Stimulated activated CD8-positive, alpha-beta memory T cell treated with anti-CD3 and anti-CD28 coated beads, Interleukin-12 subunit alpha, Interleukin-12 subunit beta, amount 100 ng/mL, for 24 hours (primary cell): Measurements from ENCODE around the gene DIRAS1.
"Not testable (repeated sequence)": the region's sequence is repeated elsewhere in the genome, so short reads cannot be mapped to it uniquely, and the experiment has no call there.

ENCODE experiments used
- DNase-seq: peaks from one replicate; pipeline ENCODE4 v3.0.0-alpha.2; 2020; ENCODE audit errors: extremely low read depth

Gene DIRAS1

DNA sequence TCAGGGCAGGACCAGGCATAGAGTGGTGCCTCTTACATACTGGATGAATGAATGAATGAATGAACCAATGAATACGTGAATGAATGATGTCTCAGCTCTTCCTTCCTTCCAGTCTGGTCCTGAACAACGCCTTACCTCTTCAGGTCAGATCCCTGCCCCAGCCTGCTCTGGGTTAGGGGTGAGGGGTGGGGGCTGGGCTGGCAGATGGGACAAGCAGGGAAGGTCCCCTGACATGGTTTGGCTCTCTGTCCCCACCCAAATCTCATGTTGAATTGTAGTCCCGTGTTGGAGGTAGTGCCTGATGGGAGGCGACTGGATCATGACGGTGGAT lies 9.3 kb downstream of the DIRAS1 start:
- no peak for DNase-seq

DNA sequence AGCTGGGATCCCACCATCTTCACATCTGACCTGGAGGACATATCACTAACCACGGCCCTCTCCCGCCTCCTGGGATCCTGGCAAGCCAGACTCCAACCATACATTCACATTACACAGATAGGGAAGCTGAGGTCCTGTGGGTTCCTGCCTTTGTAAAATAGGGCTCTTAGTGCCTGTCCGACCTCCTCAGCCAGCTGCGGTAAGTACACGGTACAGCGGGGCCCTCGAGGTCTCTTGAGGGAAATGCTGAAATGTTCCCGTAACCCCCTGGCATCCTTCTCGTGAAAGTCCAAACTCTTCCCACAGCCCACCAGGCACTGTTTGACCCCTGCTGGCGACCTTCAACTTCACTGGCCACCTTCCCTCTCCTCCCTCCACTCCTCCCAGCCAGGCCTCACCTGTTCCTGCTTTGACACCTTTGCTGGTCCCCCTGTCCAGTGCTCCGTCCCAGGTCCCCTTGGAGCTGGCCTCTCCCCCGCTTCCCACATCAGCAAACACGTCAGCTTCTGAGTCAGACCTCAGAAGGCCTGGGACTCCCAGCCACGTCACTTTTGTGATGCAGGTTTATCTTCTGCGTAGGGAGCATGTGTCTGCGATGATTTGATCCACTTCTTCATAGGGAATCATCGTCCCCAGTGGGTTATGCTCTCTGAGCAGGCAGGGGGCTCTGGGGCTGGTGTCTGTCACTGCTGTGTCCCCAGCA lies 9.8 kb downstream of the DIRAS1 start:
- no peak for DNase-seq

DNA sequence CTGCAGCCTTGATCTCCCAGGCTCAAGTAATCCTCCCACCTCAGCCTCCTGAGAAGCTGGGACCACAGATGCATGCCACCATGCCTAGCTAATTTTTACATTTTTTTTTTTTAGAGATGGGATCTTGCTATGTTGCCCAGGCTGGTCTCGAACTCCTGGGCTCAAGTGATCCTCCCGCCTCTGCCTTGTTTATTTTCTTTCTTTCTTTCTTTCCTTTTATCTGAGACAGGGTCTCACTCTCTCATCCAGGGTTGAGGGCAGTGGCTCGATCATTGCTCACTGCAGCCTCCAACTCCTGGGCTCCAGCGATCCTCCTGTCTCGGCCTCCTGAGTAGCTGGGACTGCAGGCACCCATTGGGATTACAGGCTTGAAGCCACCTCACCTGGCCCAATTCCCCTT lies 14.9 kb downstream of the DIRAS1 start:
- no peak for DNase-seq

DNA sequence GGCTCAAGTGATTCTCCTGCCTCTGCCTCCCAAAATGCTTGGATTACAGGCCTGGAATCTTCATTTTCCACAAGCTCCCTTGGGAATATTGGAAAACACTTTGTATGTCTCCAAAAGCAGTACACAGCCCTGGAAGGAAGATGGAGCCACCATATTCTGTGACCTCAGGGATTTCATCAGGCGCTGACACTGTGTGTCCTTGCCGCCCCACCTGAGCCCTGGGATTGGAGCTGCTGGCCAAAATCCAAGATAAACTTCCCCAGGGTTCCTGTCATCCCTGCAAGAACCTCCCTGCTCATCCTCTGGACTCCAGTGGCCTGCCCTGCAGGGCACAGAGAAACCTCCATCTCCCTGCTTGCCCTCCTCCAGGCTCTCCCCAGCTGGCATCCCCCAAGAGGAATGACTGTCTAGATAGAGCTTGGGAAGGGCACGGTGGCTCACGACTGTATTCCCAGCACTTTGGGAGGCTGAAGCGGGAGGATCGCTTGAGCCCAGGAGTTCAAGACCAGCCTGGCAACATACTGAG lies 17.4 kb downstream of the DIRAS1 start:
- no peak for DNase-seq

DNA sequence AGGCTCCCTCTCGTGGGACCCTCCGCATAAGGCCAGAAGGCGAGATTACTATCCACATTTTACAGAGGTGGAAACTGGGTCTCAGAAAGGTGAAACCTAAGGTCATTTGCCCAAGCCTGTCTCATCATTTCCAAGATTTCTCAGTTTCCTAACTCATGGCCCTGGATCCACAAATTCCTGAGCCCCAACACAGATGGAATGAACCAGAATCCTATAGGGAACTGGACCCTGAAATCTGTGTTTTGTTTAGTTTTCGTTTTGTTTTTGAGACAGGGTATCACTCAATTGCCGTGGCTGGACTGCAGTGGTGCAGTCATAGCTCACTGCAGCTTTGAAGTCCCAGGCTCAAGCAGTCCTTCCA lies 18.1 kb downstream of the DIRAS1 start:
- DNase-seq: no peak

DNA sequence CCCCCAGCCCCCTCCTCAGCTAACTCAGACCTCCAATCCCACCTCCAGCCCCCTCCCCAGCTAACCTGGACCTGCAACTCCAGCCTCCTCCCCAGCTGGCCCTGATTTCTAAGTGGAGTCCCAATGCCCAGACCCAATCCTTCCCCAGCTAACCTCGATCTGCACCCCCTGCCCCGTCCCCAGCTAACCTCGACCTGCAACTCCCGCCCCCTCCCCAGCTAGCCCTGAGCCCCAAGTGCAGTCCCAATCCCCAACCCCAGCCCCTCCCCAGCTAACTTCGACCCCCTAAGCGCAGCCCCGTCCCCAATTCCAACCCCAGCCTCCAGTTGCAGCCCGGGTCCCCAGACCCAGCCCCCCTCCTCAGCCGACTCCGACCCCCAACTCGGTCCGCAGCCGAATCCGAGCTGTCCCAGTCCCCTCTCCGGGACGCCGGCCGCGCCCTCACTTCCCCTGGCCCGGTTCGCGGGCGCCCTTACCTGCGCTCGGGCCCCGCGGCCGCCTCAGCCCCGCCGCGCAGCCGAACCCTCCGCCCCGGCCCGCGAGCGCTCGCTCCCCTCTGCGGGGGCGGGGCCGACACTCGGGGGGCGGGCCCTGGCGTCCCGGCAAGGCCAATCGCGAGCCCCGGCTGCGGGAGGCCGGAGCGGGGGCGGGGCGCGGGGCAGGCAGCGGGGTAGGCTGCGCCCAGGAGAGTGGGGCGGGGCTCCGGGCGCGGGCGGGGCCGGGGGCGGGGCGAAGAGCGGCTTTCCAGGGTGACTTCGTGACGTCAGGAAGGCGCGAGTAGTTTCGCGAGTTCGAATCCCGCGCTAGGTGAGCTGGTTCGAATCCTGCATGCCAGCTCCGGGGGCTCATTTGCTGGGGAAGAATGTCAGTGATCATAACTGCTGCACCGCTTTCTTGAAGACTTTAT lies 18.7 kb downstream of the DIRAS1 start, which contains the start of gene GNG7:
Gene GNG7 (minus strand): TSS at position 525 of the 907 bp plus-strand sequence. CDS start 182,006 bp downstream, outside the sequence.
- peak; percentile 86 for DNase-seq

DNA sequence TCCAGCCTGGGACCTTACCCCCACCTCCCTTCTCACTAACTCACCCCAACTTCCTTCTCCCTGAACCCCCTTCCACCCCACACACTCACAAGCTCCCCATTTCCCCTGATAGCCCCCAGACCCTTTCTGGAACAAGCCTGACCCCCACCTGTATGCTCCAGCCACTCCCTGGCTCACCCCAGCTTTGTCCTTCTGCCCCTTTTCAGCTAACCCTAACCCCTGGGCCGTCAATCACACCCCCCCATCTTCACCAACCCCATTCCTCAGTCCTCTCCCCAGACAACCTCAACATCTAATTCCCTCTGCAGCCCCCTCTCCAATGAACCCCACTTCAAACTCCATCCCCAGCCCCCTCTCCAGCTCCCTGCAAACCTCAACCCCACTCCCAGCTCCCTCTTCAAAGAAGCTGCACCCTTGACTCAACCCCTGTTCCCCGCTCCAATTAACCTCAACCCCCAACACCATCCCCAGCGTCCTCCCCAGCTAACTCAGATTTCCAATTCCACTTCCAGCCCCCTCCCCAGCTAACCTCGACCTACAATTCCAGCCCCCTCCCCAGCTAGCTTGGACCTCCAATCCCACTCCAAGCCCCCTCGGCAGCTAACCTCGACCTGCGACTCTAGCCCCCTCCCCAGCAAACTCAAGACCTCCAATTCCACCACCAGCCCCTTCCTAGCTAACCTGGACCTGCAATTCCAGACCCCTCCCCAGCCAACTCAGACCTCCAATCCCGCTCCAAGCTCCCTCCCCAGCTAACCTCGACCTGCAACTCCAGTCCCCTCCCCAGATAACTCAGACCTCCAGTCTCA lies 19.6 kb downstream of the DIRAS1 start:
- DNase-seq: no peak

DNA sequence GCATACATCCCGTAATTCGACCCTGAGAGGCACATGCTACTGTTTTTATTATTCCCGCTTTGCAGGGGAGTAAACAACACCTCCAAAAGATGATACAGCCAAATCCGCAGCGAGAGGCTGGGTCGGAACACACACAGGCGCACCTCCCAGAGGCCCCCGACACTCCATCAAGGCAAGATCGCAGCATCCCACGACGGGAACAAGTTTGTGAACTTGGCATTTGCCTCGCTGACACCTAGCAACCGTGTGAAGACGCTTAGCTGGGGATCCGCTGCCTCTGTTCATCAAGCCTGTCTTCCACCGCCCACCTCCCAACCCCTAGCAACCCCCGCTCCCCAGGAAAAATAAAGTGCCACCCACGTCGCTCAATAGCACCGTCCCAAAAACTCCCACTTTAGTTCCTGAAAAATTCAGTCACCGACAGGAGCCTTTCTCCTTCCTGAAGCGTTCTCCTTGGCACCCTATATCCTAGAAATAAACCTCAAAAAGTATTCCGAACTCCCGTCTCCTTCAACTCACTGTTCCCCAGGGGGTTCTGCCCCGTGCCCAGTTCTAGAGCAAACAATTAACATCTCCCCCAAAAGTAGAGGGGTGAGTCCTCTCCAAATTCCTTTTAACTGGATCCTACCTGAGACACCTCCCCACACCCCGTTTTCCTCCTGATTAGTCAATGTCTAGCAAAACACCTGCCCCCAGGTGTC lies 20.4 kb downstream of the DIRAS1 start:
- no peak for DNase-seq

DNA sequence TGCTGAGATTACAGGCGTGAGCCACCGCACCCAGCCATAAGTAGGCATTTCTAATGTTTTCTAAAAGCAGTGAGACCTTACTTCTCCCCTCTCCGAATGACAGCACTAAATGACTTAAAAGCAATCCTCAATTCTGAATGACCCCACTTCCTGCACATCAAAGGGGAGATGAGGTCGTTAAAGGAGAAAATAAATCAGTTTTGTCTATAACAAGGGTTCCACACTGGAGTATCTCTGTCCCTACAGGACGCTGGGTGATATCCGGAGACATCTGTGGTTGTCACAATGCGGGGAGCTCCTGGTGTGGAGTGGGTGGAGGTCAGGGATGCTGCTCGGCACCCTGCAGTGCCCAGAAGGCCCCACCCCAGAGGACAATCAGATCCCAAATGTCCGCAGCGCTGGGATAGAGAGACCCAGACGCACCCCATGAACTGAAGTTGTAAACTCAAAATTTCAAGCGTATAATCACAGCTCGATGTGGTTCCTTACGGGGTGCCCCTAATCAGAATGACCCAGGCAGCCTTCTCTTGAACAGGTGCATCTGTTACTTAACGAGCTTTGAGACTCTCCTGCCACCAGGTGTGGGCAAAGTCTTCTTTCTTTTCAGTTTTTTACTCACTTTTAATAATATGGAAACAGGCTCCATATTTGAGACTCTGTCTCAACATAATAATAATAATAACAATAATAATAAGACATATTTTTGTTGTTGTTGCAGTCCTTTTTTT lies 21.6 kb downstream of the DIRAS1 start:
- DNase-seq: no peak

DNA sequence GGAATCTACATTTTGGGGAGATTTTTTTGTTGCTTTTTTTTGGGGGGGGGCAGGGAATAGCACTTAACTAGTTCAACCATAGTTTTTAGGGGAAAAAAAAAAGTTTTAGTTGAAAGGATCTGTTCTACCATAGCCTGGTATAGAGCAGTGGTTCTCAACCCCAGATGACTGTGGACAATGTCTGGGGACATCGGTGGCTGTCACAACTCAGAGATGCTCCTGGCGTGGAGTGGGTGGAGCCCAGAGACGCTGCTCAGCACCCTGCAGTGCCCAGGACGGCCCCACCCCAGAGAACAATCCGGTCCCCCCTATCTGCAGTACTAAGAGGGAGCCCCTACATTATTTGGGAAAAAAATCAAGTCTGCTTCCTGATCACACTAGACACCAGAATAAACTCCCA lies 27.0 kb downstream of the DIRAS1 start:
- DNase-seq: no peak

DNA sequence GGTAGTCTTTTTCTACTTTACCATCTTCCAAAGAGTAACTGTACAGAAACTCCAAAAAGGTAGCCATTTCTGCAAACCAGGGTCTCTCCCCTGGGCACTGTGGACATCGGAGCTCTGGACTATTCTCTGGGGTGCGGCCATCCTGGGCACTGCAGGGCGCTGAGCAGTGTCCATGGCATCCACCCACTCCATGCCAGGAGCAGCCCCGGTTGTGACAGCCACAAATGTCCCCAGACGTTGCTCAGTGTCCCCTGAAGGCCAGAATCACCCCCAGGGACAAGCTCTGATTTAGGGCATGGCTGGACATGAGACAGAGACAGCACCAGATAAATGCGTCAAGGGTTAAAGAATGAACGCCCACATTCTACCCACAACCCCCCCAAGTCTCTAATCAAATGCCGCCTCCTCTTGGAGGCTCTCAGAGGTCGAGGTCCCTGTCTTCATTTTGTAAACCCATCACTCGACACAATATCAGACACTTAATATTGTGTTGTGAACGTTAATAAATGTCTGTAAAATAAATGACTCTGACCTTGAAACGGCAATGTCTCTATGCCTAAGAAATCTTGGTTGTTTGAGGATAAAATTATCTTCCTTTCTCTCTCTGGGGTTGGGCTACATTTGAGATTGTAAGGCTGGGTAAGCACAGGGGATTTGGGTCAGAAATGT lies 27.5 kb downstream of the DIRAS1 start:
- no peak for DNase-seq

DNA sequence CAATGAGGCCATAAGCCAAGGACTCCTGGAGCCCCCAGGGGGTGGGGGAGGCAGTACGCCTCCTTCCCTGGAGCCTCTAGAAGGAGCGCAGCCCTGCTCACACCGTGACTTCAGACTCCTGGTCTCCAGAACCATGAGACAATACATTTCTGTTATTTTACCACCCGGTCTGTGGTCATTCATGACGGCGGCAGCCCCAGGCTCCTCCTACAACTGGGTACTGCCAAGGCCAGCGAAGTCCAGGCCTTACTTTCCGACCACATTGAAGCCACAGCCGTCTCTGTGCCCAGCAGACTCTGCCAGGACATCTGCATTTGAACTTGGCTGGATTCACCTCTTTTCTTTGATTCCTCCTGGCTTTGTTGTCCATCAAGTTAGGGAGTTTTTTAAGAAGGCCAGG lies 29.2 kb downstream of the DIRAS1 start:
- DNase-seq: no peak

DNA sequence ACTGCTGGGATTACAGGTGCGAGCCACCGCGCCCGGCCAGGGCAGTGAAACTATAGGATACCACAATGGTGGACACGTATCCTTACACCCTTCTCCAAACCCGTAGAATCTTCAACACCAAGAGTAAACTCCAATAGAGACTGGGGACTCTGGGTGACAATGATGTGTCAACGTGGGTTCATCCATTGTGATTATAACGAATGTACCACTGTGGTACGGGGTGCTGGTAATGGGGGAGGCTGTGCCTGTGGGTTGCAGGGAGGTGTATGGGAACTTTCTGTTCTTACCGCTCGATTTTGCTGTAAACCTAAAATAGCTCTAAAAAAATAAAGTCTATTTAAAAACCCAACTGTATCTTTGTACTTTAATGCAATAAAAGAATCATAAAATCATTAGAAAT lies 30.3 kb downstream of the DIRAS1 start:
- no peak for DNase-seq

DNA sequence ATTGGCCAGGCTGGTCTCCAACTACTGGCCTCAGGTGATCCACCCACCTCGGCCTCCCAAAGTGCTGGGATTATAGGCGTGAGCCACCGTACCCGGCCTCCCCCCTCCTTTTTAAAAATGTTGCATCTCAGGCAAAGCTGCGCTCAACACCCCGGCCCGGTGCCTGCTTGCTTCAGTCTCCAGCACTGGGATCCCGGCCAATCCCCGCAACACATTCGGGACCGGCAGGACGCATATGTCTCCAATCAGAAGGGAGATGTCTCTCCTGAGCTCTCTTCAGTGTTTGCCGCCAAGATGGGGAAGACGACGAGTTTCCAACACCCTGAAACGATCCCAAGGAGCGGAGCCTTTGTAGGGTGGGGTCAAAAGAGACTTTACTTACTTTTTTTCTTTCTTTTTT lies 34.8 kb downstream of the DIRAS1 start:
- DNase-seq: no peak

DNA sequence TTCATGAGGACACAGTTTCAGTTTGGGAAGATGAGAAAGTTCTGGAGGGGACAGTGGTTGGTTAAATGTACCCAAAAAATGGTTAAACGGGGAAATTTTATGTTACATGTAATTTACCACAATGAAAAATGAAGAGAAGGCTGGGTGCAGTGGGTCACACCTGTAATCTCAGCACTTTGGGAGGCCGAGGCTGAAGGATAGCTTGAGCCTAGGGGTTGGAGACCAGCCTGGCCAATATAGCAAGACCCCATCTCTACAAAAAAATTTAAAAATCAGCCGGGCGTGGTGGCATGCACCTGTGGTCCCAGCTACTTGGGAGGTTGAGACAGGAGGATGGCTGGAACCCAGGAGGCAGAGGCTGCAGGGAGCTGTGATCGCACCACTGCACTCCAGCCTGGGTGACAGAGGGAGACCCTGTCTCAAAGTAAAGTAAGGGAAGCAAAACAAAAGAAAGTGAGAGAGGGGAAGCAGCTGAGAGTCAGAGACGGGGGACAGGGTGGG lies 35.9 kb downstream of the DIRAS1 start:
- no peak for DNase-seq

DNA sequence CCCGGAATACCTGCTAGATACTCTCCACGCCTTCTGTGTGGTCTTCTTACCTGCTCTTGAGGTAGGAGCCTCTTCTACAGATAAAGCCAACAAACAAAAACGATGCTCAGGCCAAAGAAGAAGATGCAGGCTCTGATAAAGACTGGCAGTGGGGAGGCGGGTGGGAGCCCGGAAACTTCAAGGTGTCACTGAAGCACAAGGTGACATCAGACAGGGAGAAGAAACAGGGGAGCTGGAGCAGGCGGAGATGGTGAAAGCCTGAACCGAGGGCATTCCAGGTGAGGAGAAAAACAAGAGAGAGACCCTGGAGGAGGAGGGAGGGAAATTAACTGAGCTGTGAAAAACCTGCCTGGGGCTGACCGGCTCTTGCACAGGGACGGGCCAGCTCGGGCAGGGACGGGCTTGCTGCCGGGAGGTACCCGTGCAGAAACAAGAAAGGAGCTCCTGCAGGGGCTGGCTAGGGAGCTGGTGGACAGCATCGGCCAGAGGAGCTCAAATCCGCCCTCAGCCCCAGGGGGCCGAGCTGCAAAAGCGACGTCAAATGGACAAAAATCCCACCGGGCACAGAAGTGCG lies 37.7 kb downstream of the DIRAS1 start:
- DNase-seq: no peak

DNA sequence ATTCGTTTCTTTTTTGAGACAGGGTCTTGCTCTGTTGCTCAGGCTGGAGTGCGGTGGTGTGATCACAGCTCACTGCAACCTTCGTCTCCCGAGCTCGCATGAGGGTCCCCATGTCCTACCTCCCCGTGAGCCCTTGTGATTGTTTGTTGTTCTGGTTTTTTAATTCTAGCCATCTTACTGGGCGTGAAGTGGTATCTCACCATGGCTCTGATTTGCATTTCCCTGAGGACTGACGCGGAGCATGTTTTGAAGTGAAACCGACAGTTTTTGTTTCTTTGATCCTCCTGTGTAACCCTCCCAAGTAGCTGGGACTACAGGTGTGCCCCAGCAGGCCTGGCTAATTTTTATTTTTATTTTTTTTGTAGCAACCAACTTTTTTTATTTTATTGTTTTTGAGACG lies 40.4 kb downstream of the DIRAS1 start:
- DNase-seq: no peak

DNA sequence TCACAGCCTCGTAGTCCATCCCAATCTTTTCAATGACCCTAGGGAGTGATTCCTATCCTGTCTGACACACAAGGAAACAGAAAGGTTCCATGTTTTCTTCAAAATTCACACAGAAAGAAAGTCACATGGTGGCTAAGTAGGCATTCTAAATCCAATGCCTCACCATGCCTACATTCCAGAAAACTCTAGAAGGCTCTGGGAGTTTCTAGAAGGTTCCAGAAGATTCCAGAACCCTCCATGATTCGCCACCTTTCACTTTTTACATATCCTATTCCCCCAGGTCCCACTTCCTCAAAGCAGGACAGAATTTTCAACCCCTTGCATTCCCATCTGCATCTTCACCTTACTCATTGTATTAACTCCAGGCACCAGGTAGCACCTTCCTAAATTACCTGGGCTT lies 41.7 kb downstream of the DIRAS1 start:
- no peak for DNase-seq

DNA sequence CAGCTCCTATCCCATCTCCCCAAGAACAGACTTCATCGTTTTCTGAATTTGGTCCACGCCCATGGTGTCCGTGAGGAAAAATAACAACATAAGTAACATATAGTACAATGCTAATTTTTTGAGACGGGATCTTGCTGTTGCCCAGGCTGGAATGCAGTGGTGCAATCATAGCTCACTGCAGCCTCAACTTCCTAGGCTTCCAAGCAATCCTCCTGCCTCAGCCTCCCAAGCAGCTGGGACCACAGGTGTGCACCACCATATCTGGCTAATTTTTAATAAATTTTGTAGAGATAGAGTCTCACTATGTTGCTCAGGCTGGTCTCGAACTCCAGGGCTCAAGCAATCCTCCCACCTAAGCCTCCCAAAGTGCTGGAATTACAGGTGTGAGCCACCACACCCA lies 42.2 kb downstream of the DIRAS1 start:
- DNase-seq: not testable (repeated sequence)
